ENCODE results near the gene KIRREL3. TPM values are rescaled to one million over a fixed set of nuclear protein-coding genes. Genes with fewer than 3 reads are reported as not detected.

Gene KIRREL3
- polyA plus RNA-seq, 1 donor (not counting 4 experiments of a cell fraction or from before 2014, with no cell fraction given): 0.04 TPM

DNA sequence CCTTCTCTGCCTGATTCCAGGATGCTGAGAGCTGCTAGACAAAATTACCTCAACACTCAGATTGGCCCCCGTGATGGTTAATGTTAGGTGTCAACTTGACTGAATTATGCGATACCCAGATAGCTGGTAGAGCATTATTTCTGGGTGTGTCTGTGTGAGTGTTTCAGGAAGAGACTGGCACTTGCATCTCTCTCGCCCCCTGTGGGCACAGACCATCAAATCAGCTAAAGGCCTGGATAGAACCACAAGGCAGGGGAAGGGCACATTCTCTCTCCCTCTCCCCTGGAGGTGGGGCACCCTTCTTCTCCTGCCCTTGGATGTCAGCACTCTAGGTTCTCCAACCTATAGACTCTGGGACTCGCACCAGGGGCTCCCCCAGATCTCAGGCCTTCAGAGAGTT, 79.7 kb downstream of the KIRREL3 start:
- Histone ChIP-seq H4K20me1 (ENCODE audit: control insufficient read depth, extremely low read depth, insufficient read depth, low read length) (no peaks in the 10 kb centered on the region), H3K4me3 (ENCODE audit: control insufficient read depth in 2 of 3, extremely low read depth in 1 of 3, insufficient read depth in 2 of 3, low read depth in 1 of 3, low read length in 3 of 3) (no peak overlapping the region), H3K9ac (ENCODE audit: control insufficient read depth, extremely low read depth, insufficient read depth, low read length) (no peak overlapping the region), H3K4me1 (ENCODE audit: control insufficient read depth, extremely low read depth, insufficient read depth, low read length) (peaks cover 11% of the 10 kb centered on the region), H3K36me3 (ENCODE audit: control insufficient read depth in 2 of 2, extremely low read depth in 1 of 2, insufficient read depth in 2 of 2, low read length in 2 of 2) (no peaks in the 10 kb centered on the region), H3K4me2 (ENCODE audit: control insufficient read depth, extremely low read depth, insufficient read depth, low read depth, low read length) (no peak overlapping the region), H3K9me3 (ENCODE audit: control insufficient read depth, low read depth, low read length) (no peaks in the 10 kb centered on the region), H2AFZ (ENCODE audit: control insufficient read depth, low read length) (no peak overlapping the region), H3K79me2 (ENCODE audit: control insufficient read depth, insufficient read depth, low read length) (no peaks in the 10 kb centered on the region), H3K27me3 (ENCODE audit: control insufficient read depth, extremely low read depth, insufficient read depth, low read length) (no peaks in the 10 kb centered on the region), H3K9me1 (ENCODE audit: control insufficient read depth, extremely low read depth, insufficient read depth, low read length) (no peaks in the 10 kb centered on the region), H3K27ac (ENCODE audit: control insufficient read depth, insufficient read depth, low read length) (no peak overlapping the region)
- no peak for TF ChIP-seq EZH2 (IDR thresholded peaks at IDR 0.05; ENCODE audit: low read length)
- TF ChIP-seq, protein P1, sequence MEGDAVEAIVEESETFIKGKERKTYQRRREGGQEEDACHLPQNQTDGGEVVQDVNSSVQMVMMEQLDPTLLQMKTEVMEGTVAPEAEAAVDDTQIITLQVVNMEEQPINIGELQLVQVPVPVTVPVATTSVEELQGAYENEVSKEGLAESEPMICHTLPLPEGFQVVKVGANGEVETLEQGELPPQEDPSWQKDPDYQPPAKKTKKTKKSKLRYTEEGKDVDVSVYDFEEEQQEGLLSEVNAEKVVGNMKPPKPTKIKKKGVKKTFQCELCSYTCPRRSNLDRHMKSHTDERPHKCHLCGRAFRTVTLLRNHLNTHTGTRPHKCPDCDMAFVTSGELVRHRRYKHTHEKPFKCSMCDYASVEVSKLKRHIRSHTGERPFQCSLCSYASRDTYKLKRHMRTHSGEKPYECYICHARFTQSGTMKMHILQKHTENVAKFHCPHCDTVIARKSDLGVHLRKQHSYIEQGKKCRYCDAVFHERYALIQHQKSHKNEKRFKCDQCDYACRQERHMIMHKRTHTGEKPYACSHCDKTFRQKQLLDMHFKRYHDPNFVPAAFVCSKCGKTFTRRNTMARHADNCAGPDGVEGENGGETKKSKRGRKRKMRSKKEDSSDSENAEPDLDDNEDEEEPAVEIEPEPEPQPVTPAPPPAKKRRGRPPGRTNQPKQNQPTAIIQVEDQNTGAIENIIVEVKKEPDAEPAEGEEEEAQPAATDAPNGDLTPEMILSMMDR (optimal IDR thresholded peaks at IDR 0.05 in 1 of 3, IDR thresholded peaks at IDR 0.05 in 1 of 3, conservative IDR thresholded peaks at IDR 0.05 in 1 of 3; ENCODE audit: extremely low read depth in 1 of 3, insufficient read depth in 2 of 3, low read length in 3 of 3): peak in 1 of 3 experiments; percentile 15
- no peak for DNase-seq (ENCODE audit: low read depth, low spot score)
- dilution Hi-C loops (cut with MboI; ENCODE audit: extremely low pct_ligation_motif_present, low sequenced_read_pairs): no loop called here
- FAIRE-seq: no peak

DNA sequence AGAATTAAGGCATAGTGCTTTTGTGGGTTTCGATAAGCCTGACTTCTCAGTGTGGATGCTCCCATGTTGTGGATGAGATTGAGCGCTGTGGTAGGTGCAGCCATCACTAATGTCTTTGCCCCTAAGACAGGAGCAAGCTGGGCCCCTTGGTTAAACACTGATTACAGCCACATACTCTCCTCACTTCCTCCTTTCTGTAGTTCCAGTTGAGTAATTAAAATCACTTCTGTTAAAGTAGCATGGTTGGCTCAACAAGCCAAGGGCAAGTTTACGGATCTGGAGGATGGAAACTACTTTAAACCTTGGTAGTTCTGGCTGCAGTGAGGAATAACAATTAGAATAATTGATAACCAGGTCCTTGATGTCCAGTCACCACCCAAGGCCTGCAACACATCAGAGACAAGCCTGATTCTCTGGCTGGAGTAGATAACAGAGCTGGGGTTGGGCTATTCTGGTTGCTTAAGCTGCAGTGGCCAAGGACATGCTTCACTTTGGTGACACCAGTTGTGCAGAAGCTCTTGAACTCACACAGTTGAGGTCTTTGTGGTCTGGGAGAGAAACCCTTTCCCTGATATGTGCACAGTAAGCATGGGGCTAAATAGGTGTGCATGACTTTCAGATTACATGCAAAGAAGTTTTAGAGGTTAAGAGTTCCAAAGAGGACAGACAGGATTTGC, 81.3 kb downstream of the KIRREL3 start:
- no peak overlapping the region for H3K4me3 ChIP-seq (ENCODE audit: control insufficient read depth in 2 of 3, extremely low read depth in 1 of 3, insufficient read depth in 2 of 3, low read depth in 1 of 3, low read length in 3 of 3)
- no peak overlapping the region for H2AFZ ChIP-seq (ENCODE audit: control insufficient read depth, low read length)
- peaks cover 6% of the 10 kb centered on the region for H3K4me1 ChIP-seq (ENCODE audit: control insufficient read depth, extremely low read depth, insufficient read depth, low read length)
- H3K9me1 ChIP-seq (ENCODE audit: control insufficient read depth, extremely low read depth, insufficient read depth, low read length): no peaks in the 10 kb centered on the region
- no peaks in the 10 kb centered on the region for H3K27me3 ChIP-seq (ENCODE audit: control insufficient read depth, extremely low read depth, insufficient read depth, low read length)
- no peak overlapping the region for H3K27ac ChIP-seq (ENCODE audit: control insufficient read depth, insufficient read depth, low read length)
- DNase-seq (ENCODE audit: low read depth, low spot score) (no peak), FAIRE-seq (no peak)
- no peak overlapping the region for H3K9ac ChIP-seq (ENCODE audit: control insufficient read depth, extremely low read depth, insufficient read depth, low read length)
- no peaks in the 10 kb centered on the region for H3K9me3 ChIP-seq (ENCODE audit: control insufficient read depth, low read depth, low read length)
- H3K36me3 ChIP-seq (ENCODE audit: control insufficient read depth in 2 of 2, extremely low read depth in 1 of 2, insufficient read depth in 2 of 2, low read length in 2 of 2): no peaks in the 10 kb centered on the region
- TF ChIP-seq, protein P1 (optimal IDR thresholded peaks at IDR 0.05 in 1 of 3, IDR thresholded peaks at IDR 0.05 in 1 of 3, conservative IDR thresholded peaks at IDR 0.05 in 1 of 3; ENCODE audit: extremely low read depth in 1 of 3, insufficient read depth in 2 of 3, low read length in 3 of 3): no peak
- no peak for TF ChIP-seq EZH2 (IDR thresholded peaks at IDR 0.05; ENCODE audit: low read length)
- H4K20me1 ChIP-seq (ENCODE audit: control insufficient read depth, extremely low read depth, insufficient read depth, low read length): no peaks in the 10 kb centered on the region
- H3K79me2 ChIP-seq (ENCODE audit: control insufficient read depth, insufficient read depth, low read length): no peaks in the 10 kb centered on the region
- dilution Hi-C loops (cut with MboI; ENCODE audit: extremely low pct_ligation_motif_present, low sequenced_read_pairs): no loop called here
- H3K4me2 ChIP-seq (ENCODE audit: control insufficient read depth, extremely low read depth, insufficient read depth, low read depth, low read length): no peak overlapping the region
